ENCODE measurements around the gene URB1. TPM values are rescaled to one million over a fixed set of nuclear protein-coding genes. Genes with fewer than 3 reads are reported as not detected.

The URB1 gene
- polyA plus RNA-seq, 1 donor = 9.0 TPM

- Histone ChIP-seq H3K27ac (ENCODE audit: low read length) (no peak overlapping the region), H3K4me3 (ENCODE audit: low read length) (no peak overlapping the region), H3K4me1 (ENCODE audit: control insufficient read depth, insufficient read depth, low read length) (peaks cover 3% of the 10 kb centered on the region), H3K9me3 (ENCODE audit: control insufficient read depth, low read depth, low read length) (peaks cover 6% of the 10 kb centered on the region), H3K27me3 (ENCODE audit: control insufficient read depth, insufficient read depth, low read length) (no peaks in the 10 kb centered on the region), H3K36me3 (ENCODE audit: control insufficient read depth, insufficient read depth, low read length) (peaks cover 92% of the 10 kb centered on the region)
- DNase-seq = no peak
- WGBS (ENCODE audit: insufficient coverage, low lambda C conversion rate) = no CpG with 5 or more reads among the region's 14 CpGs
Measured at GRCh38 chr21:32346951-32347350, 45.9 kb downstream of the URB1 start.

DNA sequence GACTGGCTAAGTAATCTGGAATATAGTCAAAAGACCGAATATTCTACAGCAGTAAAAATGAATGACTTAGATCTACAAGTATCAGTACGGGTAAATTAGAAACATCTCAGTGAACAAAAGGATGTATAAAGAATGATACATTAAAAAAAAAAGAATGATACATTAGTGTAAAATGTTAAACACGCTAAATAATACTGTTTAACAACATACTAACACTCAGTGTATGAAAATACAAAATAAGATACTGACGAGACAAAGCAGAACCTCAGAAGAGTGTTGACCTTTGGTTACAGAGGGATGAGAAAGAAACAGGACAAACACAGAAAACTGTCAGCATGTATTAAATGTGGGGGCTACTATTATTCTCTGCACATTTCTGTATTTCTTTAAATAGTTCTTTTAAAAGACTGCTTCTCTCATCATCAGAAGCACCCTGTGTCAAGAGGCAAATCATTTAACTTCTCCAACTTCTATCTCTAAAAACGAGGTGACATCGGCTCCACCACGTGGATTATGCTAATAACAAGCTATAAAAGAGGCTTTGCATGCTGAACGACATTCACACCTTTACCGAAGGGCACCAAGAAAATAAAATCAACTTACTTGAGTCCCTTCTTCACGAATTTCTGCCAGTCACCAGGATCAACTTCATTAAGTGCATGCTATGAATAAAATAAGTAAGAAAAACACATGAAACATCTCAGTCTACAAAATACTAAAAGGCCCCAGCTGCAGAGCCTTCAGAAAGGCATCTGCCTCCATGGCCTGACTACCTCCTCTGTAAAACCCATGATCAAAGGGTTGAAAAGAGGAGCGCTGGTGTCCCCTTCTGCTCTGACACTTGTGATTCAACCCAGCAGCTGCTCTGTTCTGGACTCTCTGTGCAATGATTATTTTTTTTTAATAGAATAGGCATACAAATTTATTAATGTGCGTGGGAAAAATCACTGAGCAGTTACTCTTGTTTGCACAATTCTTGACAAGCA is 51.7 kb downstream of the URB1 start:
- H3K36me3 ChIP-seq (ENCODE audit: control insufficient read depth, insufficient read depth, low read length) = peaks cover 79% of the 10 kb centered on the region
- WGBS (ENCODE audit: insufficient coverage, low lambda C conversion rate) = 93% methylated on average over 4 of the region's 12 CpGs

GRCh38 chr21:32338209-32338921 is 54.4 kb downstream of the URB1 start:
- H3K27ac ChIP-seq (ENCODE audit: low read length) = no peak overlapping the region
- H3K4me3 ChIP-seq (ENCODE audit: low read length) = no peak overlapping the region
- DNase-seq = no peak
- H3K36me3 ChIP-seq (ENCODE audit: control insufficient read depth, insufficient read depth, low read length) = peaks cover 81% of the 10 kb centered on the region
- no peaks in the 10 kb centered on the region for H3K4me1 ChIP-seq (ENCODE audit: control insufficient read depth, insufficient read depth, low read length)
- H3K27me3 ChIP-seq (ENCODE audit: control insufficient read depth, insufficient read depth, low read length) = no peaks in the 10 kb centered on the region
- H3K9me3 ChIP-seq (ENCODE audit: control insufficient read depth, low read depth, low read length) = no peaks in the 10 kb centered on the region
- WGBS (ENCODE audit: insufficient coverage, low lambda C conversion rate) = 100% methylated on average over 4 of the region's 23 CpGs

More for the DNA sequence above, 51.7 kb downstream of the URB1 start:
- peaks cover 6% of the 10 kb centered on the region for H3K9me3 ChIP-seq (ENCODE audit: control insufficient read depth, low read depth, low read length)
- no peak for DNase-seq
- no peak overlapping the region for H3K4me3 ChIP-seq (ENCODE audit: low read length)
- H3K27me3 ChIP-seq (ENCODE audit: control insufficient read depth, insufficient read depth, low read length) = no peaks in the 10 kb centered on the region
- H3K27ac ChIP-seq (ENCODE audit: low read length) = no peak overlapping the region
- H3K4me1 ChIP-seq (ENCODE audit: control insufficient read depth, insufficient read depth, low read length) = no peaks in the 10 kb centered on the region

GRCh38 chr21:32337206-32337605 is 55.6 kb downstream of the URB1 start:
- Histone ChIP-seq H3K9me3 (ENCODE audit: control insufficient read depth, low read depth, low read length) (no peaks in the 10 kb centered on the region), H3K27me3 (ENCODE audit: control insufficient read depth, insufficient read depth, low read length) (no peaks in the 10 kb centered on the region), H3K4me1 (ENCODE audit: control insufficient read depth, insufficient read depth, low read length) (no peaks in the 10 kb centered on the region), H3K36me3 (ENCODE audit: control insufficient read depth, insufficient read depth, low read length) (peaks cover 83% of the 10 kb centered on the region), H3K4me3 (ENCODE audit: low read length) (no peak overlapping the region), H3K27ac (ENCODE audit: low read length) (no peak overlapping the region)
- WGBS (ENCODE audit: insufficient coverage, low lambda C conversion rate) = no CpG with 5 or more reads among the region's 8 CpGs
- no peak for DNase-seq

DNA sequence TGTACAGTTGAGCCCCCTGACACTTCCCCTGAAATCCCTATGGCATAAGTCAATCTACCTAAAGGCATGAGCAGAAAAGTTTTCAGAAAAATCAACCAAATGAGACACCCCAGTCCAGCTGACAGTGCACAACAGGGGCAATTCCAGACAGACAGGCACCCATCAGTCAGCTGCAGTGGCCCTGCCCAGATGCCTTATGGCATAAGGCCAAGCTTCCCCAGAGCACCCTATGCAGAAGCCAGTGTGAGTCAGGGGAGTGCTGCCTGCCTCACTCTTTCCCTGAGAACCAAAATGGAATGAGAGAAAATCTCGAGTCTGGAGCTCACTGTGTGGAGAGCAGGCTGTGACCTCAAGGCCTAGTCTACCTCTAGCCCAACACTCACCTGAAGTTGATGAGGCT is 56.1 kb downstream of the URB1 start:
- no peaks in the 10 kb centered on the region for H3K9me3 ChIP-seq (ENCODE audit: control insufficient read depth, low read depth, low read length)
- no peaks in the 10 kb centered on the region for H3K4me1 ChIP-seq (ENCODE audit: control insufficient read depth, insufficient read depth, low read length)
- no CpG with 5 or more reads among the region's 1 CpG for WGBS (ENCODE audit: insufficient coverage, low lambda C conversion rate)
- H3K27me3 ChIP-seq (ENCODE audit: control insufficient read depth, insufficient read depth, low read length) = no peaks in the 10 kb centered on the region
- no peak for DNase-seq
- no peak overlapping the region for H3K27ac ChIP-seq (ENCODE audit: low read length)
- no peak overlapping the region for H3K4me3 ChIP-seq (ENCODE audit: low read length)
- peaks cover 86% of the 10 kb centered on the region for H3K36me3 ChIP-seq (ENCODE audit: control insufficient read depth, insufficient read depth, low read length)

- Histone ChIP-seq H3K36me3 (ENCODE audit: control insufficient read depth, insufficient read depth, low read length) (peaks cover 85% of the 10 kb centered on the region), H3K4me3 (ENCODE audit: low read length) (no peak overlapping the region), H3K27ac (ENCODE audit: low read length) (no peak overlapping the region), H3K9me3 (ENCODE audit: control insufficient read depth, low read depth, low read length) (no peaks in the 10 kb centered on the region), H3K4me1 (ENCODE audit: control insufficient read depth, insufficient read depth, low read length) (no peaks in the 10 kb centered on the region), H3K27me3 (ENCODE audit: control insufficient read depth, insufficient read depth, low read length) (no peaks in the 10 kb centered on the region)
- DNase-seq = no peak
- WGBS (ENCODE audit: insufficient coverage, low lambda C conversion rate) = 30% methylated on average over 2 of the region's 27 CpGs
Measured at GRCh38 chr21:32335601-32336575, 56.9 kb downstream of the URB1 start.

- no peak overlapping the region for H3K4me3 ChIP-seq (ENCODE audit: low read length)
- no CpG with 5 or more reads among the region's 12 CpGs for WGBS (ENCODE audit: insufficient coverage, low lambda C conversion rate)
- DNase-seq = no peak
- H3K27ac ChIP-seq (ENCODE audit: low read length) = no peak overlapping the region
- H3K27me3 ChIP-seq (ENCODE audit: control insufficient read depth, insufficient read depth, low read length) = no peaks in the 10 kb centered on the region
- no peaks in the 10 kb centered on the region for H3K9me3 ChIP-seq (ENCODE audit: control insufficient read depth, low read depth, low read length)
- peaks cover 83% of the 10 kb centered on the region for H3K36me3 ChIP-seq (ENCODE audit: control insufficient read depth, insufficient read depth, low read length)
- no peaks in the 10 kb centered on the region for H3K4me1 ChIP-seq (ENCODE audit: control insufficient read depth, insufficient read depth, low read length)
Measured at GRCh38 chr21:32334980-32335531, 57.8 kb downstream of the URB1 start.

DNA sequence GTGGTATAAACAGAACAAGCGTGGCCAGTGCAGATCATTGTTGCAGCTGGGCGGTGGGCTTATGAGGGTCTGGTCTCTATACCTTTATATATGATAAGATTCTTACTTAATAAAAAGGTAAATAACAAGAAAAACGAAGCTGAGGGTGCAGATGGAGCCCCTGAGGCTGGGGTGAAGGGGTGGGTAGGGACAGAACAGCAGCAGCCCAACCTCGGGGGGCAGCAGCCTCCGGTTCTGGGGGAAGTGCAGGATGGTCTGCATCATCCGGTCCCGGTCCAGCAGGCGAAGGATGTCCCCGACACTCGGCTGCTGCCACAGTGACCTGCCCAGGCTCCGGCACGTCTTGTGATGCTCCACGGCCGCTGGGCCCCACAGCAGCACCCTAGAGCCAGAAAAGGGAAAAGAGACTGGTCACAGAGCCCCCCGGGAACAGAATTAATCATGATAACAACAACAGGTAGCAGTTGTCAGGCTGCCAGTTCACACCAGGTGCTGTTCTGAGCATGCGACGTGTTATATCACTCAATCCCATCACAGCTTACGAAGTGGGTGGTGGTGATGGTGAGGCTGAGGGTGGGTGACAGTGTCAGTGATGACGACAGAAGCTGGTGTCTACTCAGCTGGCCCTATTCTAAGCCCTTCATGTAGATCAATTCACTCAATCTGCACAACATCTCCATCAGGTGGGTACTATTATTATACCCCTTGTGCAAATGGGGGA is 58.7 kb downstream of the URB1 start:
- H3K4me3 ChIP-seq (ENCODE audit: low read length) = no peak overlapping the region
- H3K4me1 ChIP-seq (ENCODE audit: control insufficient read depth, insufficient read depth, low read length) = no peaks in the 10 kb centered on the region
- H3K36me3 ChIP-seq (ENCODE audit: control insufficient read depth, insufficient read depth, low read length) = peaks cover 86% of the 10 kb centered on the region
- no peak overlapping the region for H3K27ac ChIP-seq (ENCODE audit: low read length)
- H3K9me3 ChIP-seq (ENCODE audit: control insufficient read depth, low read depth, low read length) = no peaks in the 10 kb centered on the region
- no peaks in the 10 kb centered on the region for H3K27me3 ChIP-seq (ENCODE audit: control insufficient read depth, insufficient read depth, low read length)
- no CpG with 5 or more reads among the region's 19 CpGs for WGBS (ENCODE audit: insufficient coverage, low lambda C conversion rate)
- DNase-seq = no peak

- Histone ChIP-seq H3K4me3 (ENCODE audit: low read length) (no peak overlapping the region), H3K36me3 (ENCODE audit: control insufficient read depth, insufficient read depth, low read length) (peaks cover 70% of the 10 kb centered on the region), H3K4me1 (ENCODE audit: control insufficient read depth, insufficient read depth, low read length) (no peaks in the 10 kb centered on the region), H3K27ac (ENCODE audit: low read length) (no peak overlapping the region), H3K9me3 (ENCODE audit: control insufficient read depth, low read depth, low read length) (no peaks in the 10 kb centered on the region), H3K27me3 (ENCODE audit: control insufficient read depth, insufficient read depth, low read length) (no peaks in the 10 kb centered on the region)
- no CpG with 5 or more reads among the region's 1 CpG for WGBS (ENCODE audit: insufficient coverage, low lambda C conversion rate)
- no peak for DNase-seq
Measured at GRCh38 chr21:32332463-32332951, 60.3 kb downstream of the URB1 start.
